ENCODE results near the gene SEPHS2.

GRCh38 chr16:30473231-30474073, 27.8 kb upstream of the SEPHS2 start:
- no peak for TF ChIP-seq ZNF274 (IDR thresholded peaks at IDR 0.05; ENCODE audit: low read depth, low read length)
- TF ChIP-seq YY1 (IDR thresholded peaks at IDR 0.05; ENCODE audit: insufficient read depth, insufficient read length), result no peak

Data from NT2/D1 (cell line).